SU-DHL-6 (cell line): ENCODE data around the gene HLA-DMB.

Experiments used
- H2AFZ ChIP-seq: fragments of 200-600 bp; sonication (generic); 2 replicates; pipeline ENCODE4 v1.6.1; 2014; ENCODE audit warnings: low read depth, mild to moderate bottlenecking, moderate library complexity, mixed read lengths, antibody characterized with exemption, low read length; ENCODE audit not compliant: severe bottlenecking
- H3F3A ChIP-seq: fragments of 200-600 bp; shearing (Covaris generic); 2 replicates; pipeline ENCODE4 v1.6.0; 2016; ENCODE audit warnings: antibody characterized with exemption, mild to moderate bottlenecking; ENCODE audit not compliant: insufficient read depth
- H3K27ac ChIP-seq: fragments of 200-600 bp; sonication (generic); 2 replicates; pipeline ENCODE4 v1.5.1; 2016; ENCODE audit warnings: low read depth, mild to moderate bottlenecking, low read length, moderate library complexity, mixed read lengths
- H3K27me3 ChIP-seq: fragments of 200-600 bp; sonication (generic), shearing (Covaris generic); 2 replicates; pipeline ENCODE4 v1.6.0; 2014; ENCODE audit warnings: mild to moderate bottlenecking, low read length
- H3K36me3 ChIP-seq: fragments of 200-600 bp; sonication (generic); 2 replicates; pipeline ENCODE4 v1.6.1; 2014; ENCODE audit warnings: mild to moderate bottlenecking, low read length, mixed read lengths
- H3K4me2 ChIP-seq: fragments of 300-600, 200-600 bp; shearing (Covaris generic), sonication (generic); 2 replicates; pipeline ENCODE4 v1.6.0; 2014; ENCODE audit warnings: low read length, low read depth, mild to moderate bottlenecking; ENCODE audit not compliant: poor library complexity, severe bottlenecking
- H3K4me3 ChIP-seq: fragments of 200-600 bp; sonication (generic); 2 replicates; pipeline ENCODE4 v1.5.1; 2014; ENCODE audit warnings: antibody characterized with exemption, low read length, mild to moderate bottlenecking, mixed read lengths; ENCODE audit not compliant: insufficient read depth, poor library complexity, severe bottlenecking
- H3K79me2 ChIP-seq: fragments of 200-600 bp; sonication (generic); 2 replicates; pipeline ENCODE4 v1.6.1; 2014; ENCODE audit warnings: mild to moderate bottlenecking, low read length, moderate library complexity; ENCODE audit not compliant: insufficient read depth
- H3K9ac ChIP-seq: fragments of 200-600 bp; sonication (generic); 2 replicates; pipeline ENCODE4 v1.7.0; 2014; ENCODE audit warnings: mild to moderate bottlenecking, low read length
- H3K9me2 ChIP-seq: fragments of 200-600 bp; sonication (generic); replicated peaks from 2 replicates; pipeline ENCODE4 v1.6.1; 2014; ENCODE audit warnings: low read length; ENCODE audit not compliant: insufficient read depth
- H3K9me3 ChIP-seq: fragments of 200-600 bp; sonication (generic); 2 replicates; pipeline ENCODE4 v1.6.1; 2014; ENCODE audit warnings: low read length, mixed read lengths; ENCODE audit not compliant: insufficient read depth
- H4K20me1 ChIP-seq: fragments of 200-600 bp; sonication (generic); 2 replicates; pipeline ENCODE4 v1.6.1; 2014; ENCODE audit warnings: low read depth, mild to moderate bottlenecking, antibody characterized with exemption, low read length, moderate library complexity, mixed read lengths
- CTCF ChIP-seq: fragments of 200-600 bp; sonication (generic); IDR thresholded peaks from one replicate; pipeline ENCODE4 v1.5.1; 2017; ENCODE audit warnings: antibody characterized with exemption, mild to moderate bottlenecking, low read length, moderate library complexity; ENCODE audit not compliant: insufficient read depth, poor library complexity, severe bottlenecking
- EZH2phosphoT487 ChIP-seq: fragments of 200-600 bp; sonication (generic), shearing (Covaris generic); conservative IDR thresholded peaks from 2 replicates; pipeline ENCODE4 v1.6.1; 2018; ENCODE audit warnings: mild to moderate bottlenecking, antibody characterized with exemption, low read length, moderate library complexity, mixed read lengths

Gene HLA-DMB

GRCh38 chr6:32894085-32895005 is 46.5 kb downstream of the HLA-DMB start:
- Histone ChIP-seq H2AFZ (peak overlapping the region; percentile 88), H3K27ac (peak overlapping the region; percentile 55), H4K20me1 (no peaks in the 10 kb centered on the region; the same call in 1 of the 2 replicates), H3K4me2 (peak overlapping the region; percentile 60), H3K9me2 (no peaks in the 10 kb centered on the region), H3K36me3 (peaks cover 5% of the 10 kb centered on the region; the same call in 1 of the 2 replicates), H3F3A (peaks cover 27% of the 10 kb centered on the region), H3K27me3 (no peaks in the 10 kb centered on the region), H3K79me2 (peaks cover 38% of the 10 kb centered on the region), H3K9me3 (no peaks in the 10 kb centered on the region), H3K4me3 (peak overlapping the region; percentile 82), H3K9ac (peak overlapping the region; percentile 78)
- TF ChIP-seq EZH2phosphoT487 (no peak), CTCF (no peak)

GRCh38 chr6:32890831-32891230 is 50.0 kb downstream of the HLA-DMB start:
- no peaks in the 10 kb centered on the region for H3K9me2 ChIP-seq
- no peaks in the 10 kb centered on the region; the same call in 1 of the 2 replicates for H4K20me1 ChIP-seq
- no peak for TF ChIP-seq CTCF
- no peak for TF ChIP-seq EZH2phosphoT487
- no peak overlapping the region for H3K4me2 ChIP-seq
- H2AFZ ChIP-seq = no peak overlapping the region
- no peaks in the 10 kb centered on the region for H3K9me3 ChIP-seq
- H3K27me3 ChIP-seq = no peaks in the 10 kb centered on the region
- no peak overlapping the region for H3K27ac ChIP-seq
- H3K79me2 ChIP-seq = peaks cover 11% of the 10 kb centered on the region
- H3K36me3 ChIP-seq = 0 out of 2 replicates have a peak, but pooled peaks cover 2% of the 10 kb centered on the region
- H3K4me3 ChIP-seq = no peak overlapping the region
- peaks cover 28% of the 10 kb centered on the region for H3F3A ChIP-seq
- H3K9ac ChIP-seq = no peak overlapping the region

GRCh38 chr6:32889533-32889932 is 51.3 kb downstream of the HLA-DMB start:
- no peaks in the 10 kb centered on the region for H4K20me1 ChIP-seq

More at GRCh38 chr6:32889533-32889932, 51.3 kb downstream of the HLA-DMB start:
- H3K9me2 ChIP-seq = no peaks in the 10 kb centered on the region
- H3K36me3 ChIP-seq = no peaks in the 10 kb centered on the region
- no peak overlapping the region for H2AFZ ChIP-seq
- no peak overlapping the region for H3K4me3 ChIP-seq
- no peaks in the 10 kb centered on the region for H3K27me3 ChIP-seq
- no peak overlapping the region for H3K4me2 ChIP-seq
- H3F3A ChIP-seq = peaks cover 28% of the 10 kb centered on the region
- H3K27ac ChIP-seq = no peak overlapping the region
- H3K9me3 ChIP-seq = no peaks in the 10 kb centered on the region
- TF ChIP-seq EZH2phosphoT487 = no peak
- TF ChIP-seq CTCF = no peak
- no peak overlapping the region for H3K9ac ChIP-seq
- H3K79me2 ChIP-seq = no peaks in the 10 kb centered on the region
